ENCODE results near the gene CNKSR1. TPM values are rescaled to one million over a fixed set of nuclear protein-coding genes. Genes with fewer than 3 reads are reported as not detected.

The CNKSR1 gene
- total RNA-seq, 1 donor from 2014 or later: 50.2 TPM

DNA sequence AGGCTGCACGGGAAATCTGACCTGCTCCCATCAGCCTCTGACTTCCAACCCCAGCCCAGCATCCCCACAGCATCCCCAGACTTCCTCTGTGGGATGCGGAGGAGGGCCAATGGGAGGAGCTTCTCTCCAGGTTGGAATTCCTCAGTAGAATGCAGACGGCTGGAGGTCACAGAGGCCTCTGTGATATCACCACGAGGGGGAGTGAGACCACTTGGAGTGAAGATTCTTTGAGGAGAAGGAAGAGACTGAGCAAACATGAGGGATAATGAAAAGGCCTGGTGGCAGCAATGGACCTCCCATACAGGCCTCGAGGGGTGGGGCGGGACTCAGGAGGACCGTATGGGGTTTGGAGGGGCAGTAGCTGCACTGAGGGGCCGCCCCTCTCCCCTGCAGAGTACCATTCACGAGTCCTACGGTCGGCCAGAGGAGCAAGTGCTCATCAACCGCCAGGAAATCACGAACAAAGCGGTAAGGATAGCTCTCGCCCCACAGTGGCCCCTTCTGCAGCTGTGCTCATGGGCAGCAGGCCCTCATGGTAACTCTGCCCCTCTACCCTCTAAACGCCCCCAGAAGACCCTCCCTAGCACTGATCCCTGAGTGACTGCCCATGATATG lies 13.2 kb downstream of the CNKSR1 start, which contains the start of gene CATSPER4:
Gene CATSPER4 (plus strand): TSS at position 230 of the 615 bp plus-strand sequence. CDS start 26 bp downstream, at position 256.
- no peak for DNase-seq (ENCODE audit: low spot score in 2 of 2, unreplicated experiment in 2 of 2)
- H3K4me1 Mint-ChIP-seq: peaks cover 13% of the 10 kb centered on the region
- peak within 1 kb of the TSS; percentile 62 for H3K27ac Mint-ChIP-seq
- no peaks in the 10 kb centered on the region for H3K9me3 Mint-ChIP-seq
- peaks cover 10% of the 10 kb centered on the region for H3K36me3 Mint-ChIP-seq
- H3K4me3 Mint-ChIP-seq: no peak within 1 kb of the TSS
- no peaks in the 10 kb centered on the region for H3K27me3 Mint-ChIP-seq (ENCODE audit: low read depth)
- TF ChIP-seq CTCF (IDR thresholded peaks at IDR 0.05; ENCODE audit: unreplicated experiment): no peak

DNA sequence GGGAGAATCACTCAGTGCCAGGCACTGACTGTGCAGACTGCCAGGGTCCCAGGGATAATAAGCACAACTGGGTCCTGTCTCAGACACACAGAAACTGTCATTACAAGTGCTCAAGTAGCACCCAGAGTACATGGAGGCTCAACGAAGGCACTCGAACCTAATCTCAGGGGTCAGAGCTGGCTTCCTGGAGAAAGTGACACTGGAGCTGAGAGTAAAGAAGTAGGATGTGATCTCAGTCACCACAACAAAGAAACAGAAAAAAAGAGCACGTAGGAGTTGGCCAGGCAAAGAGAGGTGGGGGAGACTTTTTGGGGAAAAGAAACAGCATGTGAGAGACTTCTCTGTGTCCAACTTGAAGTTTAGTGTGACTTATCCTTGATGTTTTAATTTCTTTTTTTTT lies 14.4 kb downstream of the CNKSR1 start:
- H3K36me3 Mint-ChIP-seq: peaks cover 4% of the 10 kb centered on the region
- TF ChIP-seq CTCF (IDR thresholded peaks at IDR 0.05; ENCODE audit: unreplicated experiment): no peak
- H3K27ac Mint-ChIP-seq: peak overlapping the region; percentile 8
- no peak overlapping the region for H3K4me3 Mint-ChIP-seq
- no peaks in the 10 kb centered on the region for H3K9me3 Mint-ChIP-seq
- H3K27me3 Mint-ChIP-seq (ENCODE audit: low read depth): no peaks in the 10 kb centered on the region
- H3K4me1 Mint-ChIP-seq: peaks cover 13% of the 10 kb centered on the region
- DNase-seq (ENCODE audit: low spot score in 2 of 2, unreplicated experiment in 2 of 2): no peak

DNA sequence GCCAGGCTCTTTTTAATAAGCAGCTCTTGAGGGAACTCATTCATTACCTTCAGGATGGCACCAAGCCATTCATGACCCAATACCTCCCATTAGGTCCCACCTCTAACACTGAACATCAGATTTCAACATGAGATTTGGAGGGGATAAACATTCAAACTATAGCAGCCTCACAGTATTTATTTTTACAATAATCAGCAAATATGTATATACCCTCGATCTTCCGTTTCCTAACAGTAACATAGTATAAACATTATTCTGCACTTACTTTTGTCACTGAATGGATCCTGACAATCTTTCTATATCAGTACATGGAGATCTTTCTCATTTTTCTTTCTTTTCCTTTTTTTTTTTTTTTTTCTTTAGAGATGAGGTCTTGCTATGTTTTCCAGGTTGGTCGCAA lies 18.5 kb downstream of the CNKSR1 start:
- H3K9me3 Mint-ChIP-seq: no peaks in the 10 kb centered on the region
- peaks cover 13% of the 10 kb centered on the region for H3K4me1 Mint-ChIP-seq

DNA sequence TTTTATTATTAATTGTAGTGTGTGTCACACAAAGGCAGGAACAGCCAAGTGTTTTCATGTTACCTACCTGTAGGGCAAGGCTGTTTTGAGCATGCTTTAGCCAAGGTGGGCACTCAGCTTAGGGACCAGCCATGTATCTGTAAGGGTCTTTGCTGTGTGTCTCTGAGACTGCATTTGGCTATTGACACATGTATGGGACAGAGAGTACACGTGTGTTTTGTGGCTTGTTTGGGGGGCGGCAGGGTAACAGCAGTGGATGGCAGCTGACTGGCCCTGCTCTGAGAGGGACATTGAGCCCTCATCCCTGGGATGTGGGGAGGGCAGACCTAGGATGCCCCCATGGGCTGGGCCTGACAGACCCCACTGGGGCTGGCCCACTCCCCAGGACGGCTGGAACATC lies 20.0 kb downstream of the CNKSR1 start:
- no peaks in the 10 kb centered on the region for H3K9me3 Mint-ChIP-seq
- no peak for DNase-seq (ENCODE audit: low spot score in 2 of 2, unreplicated experiment in 2 of 2)
- peaks cover 25% of the 10 kb centered on the region for H3K4me1 Mint-ChIP-seq
- no peak for TF ChIP-seq CTCF (IDR thresholded peaks at IDR 0.05; ENCODE audit: unreplicated experiment)
- H3K27ac Mint-ChIP-seq: no peak overlapping the region
- H3K27me3 Mint-ChIP-seq (ENCODE audit: low read depth): no peaks in the 10 kb centered on the region
- H3K4me3 Mint-ChIP-seq: no peak overlapping the region
- no peaks in the 10 kb centered on the region for H3K36me3 Mint-ChIP-seq

More for the DNA sequence above, 18.5 kb downstream of the CNKSR1 start:
- H3K27ac Mint-ChIP-seq: no peak overlapping the region
- DNase-seq (ENCODE audit: low spot score in 2 of 2, unreplicated experiment in 2 of 2): no peak
- no peak for TF ChIP-seq CTCF (IDR thresholded peaks at IDR 0.05; ENCODE audit: unreplicated experiment)
- no peaks in the 10 kb centered on the region for H3K27me3 Mint-ChIP-seq (ENCODE audit: low read depth)
- H3K4me3 Mint-ChIP-seq: no peak overlapping the region
- H3K36me3 Mint-ChIP-seq: no peaks in the 10 kb centered on the region

- no peak overlapping the region for H3K27ac Mint-ChIP-seq
Observed at GRCh38 chr1:26197813-26198212, 20.5 kb downstream of the CNKSR1 start.

More at GRCh38 chr1:26197813-26198212, 20.5 kb downstream of the CNKSR1 start:
- no peaks in the 10 kb centered on the region for H3K36me3 Mint-ChIP-seq
- H3K27me3 Mint-ChIP-seq (ENCODE audit: low read depth): peaks cover 4% of the 10 kb centered on the region
- H3K9me3 Mint-ChIP-seq: no peaks in the 10 kb centered on the region
- no peak for TF ChIP-seq CTCF (IDR thresholded peaks at IDR 0.05; ENCODE audit: unreplicated experiment)
- H3K4me1 Mint-ChIP-seq: peaks cover 26% of the 10 kb centered on the region
- no peak overlapping the region for H3K4me3 Mint-ChIP-seq
- DNase-seq (ENCODE audit: low spot score in 2 of 2, unreplicated experiment in 2 of 2): no peak
